Right atrium auricular region (tissue), 2 donors: ENCODE results near the gene LCA5. TPM values are rescaled to one million over a fixed set of nuclear protein-coding genes. Genes with fewer than 3 reads are reported as not detected.

Source experiments
- DNase-seq: peaks from one replicate; pipeline ENCODE4 v3.0.0-alpha.2; 2019; ENCODE audit warnings: low spot score
- H3K27ac ChIP-seq, 2 donors: fragments of 200-600 bp; sonication (generic); 1 replicate in 1 of 2; 2 replicates in 1 of 2; pipeline ENCODE4 v1.5.1; 2016 to 2019
- H3K27me3 ChIP-seq, 2 donors: fragments of 200-600 bp; sonication (generic); one replicate each; pipeline versions ENCODE4 v1.5.1 to v1.6.0; 2017 to 2019
- H3K36me3 ChIP-seq: fragments of 200-600 bp; sonication (generic); one replicate; pipeline ENCODE4 v1.5.1; 2016
- H3K4me1 ChIP-seq, 2 donors: fragments of 200-600 bp; sonication (generic); one replicate each; pipeline versions ENCODE4 v1.5.1 to v1.6.0; 2017 to 2019
- H3K4me3 ChIP-seq, 2 donors: fragments of 200-600 bp; sonication (generic); 1 replicate in 1 of 2; 2 replicates in 1 of 2; pipeline ENCODE4 v1.5.1; 2017 to 2019; ENCODE audit warnings: mild to moderate bottlenecking in 1 of 2, moderate library complexity in 1 of 2
- H3K9me3 ChIP-seq, 2 donors: fragments of 200-600 bp; sonication (generic); one replicate each; pipeline ENCODE4 v1.5.1; 2019
- CTCF ChIP-seq, 2 donors: fragments of 200-600 bp; sonication (generic); IDR thresholded peaks; one replicate each; pipeline ENCODE4 v1.5.1; 2019; ENCODE audit warnings: antibody characterized with exemption in 2 of 2
- total RNA-seq, 2 donors: library from RNA; depleted of rRNA; stranded (reverse); fragments of >200 nt; gene quantifications; one replicate each; pipeline ENCODE4 v1.1.0, GENCODE V29; 2016

LCA5 gene
- total RNA-seq, 2 donors from 2014 or later, result 2.6 to 2.7 TPM

- Histone ChIP-seq H3K9me3 (no peaks in the 10 kb centered on the region), H3K36me3 (no peaks in the 10 kb centered on the region), H3K4me3 (peak overlapping the region in 1 of 2 donors; percentile 28), H3K27ac (peak overlapping the region; percentile 70 to 79), H3K4me1 (peaks cover 0 to 24% of the 10 kb centered on the region in 2 donors), H3K27me3 (no peaks in the 10 kb centered on the region)
- peak in 1 of 2 donors; percentile 64 for TF ChIP-seq CTCF (IDR thresholded peaks at IDR 0.05)
- DNase-seq, result peak; percentile 84
These were observed 7.8 kb upstream of the LCA5 start for GRCh38 chr6:79544939-79545450.

- no peak for TF ChIP-seq CTCF (IDR thresholded peaks at IDR 0.05)
- no peak for DNase-seq
- Histone ChIP-seq H3K27ac (peak overlapping the region; percentile 70 to 79), H3K36me3 (no peaks in the 10 kb centered on the region), H3K4me1 (peaks cover 0 to 24% of the 10 kb centered on the region in 2 donors), H3K4me3 (peak overlapping the region in 1 of 2 donors; percentile 28), H3K27me3 (no peaks in the 10 kb centered on the region), H3K9me3 (no peaks in the 10 kb centered on the region)
These were observed 7.2 kb upstream of the LCA5 start for GRCh38 chr6:79544299-79544927.

GRCh38 chr6:79543886-79544285 is 6.7 kb upstream of the LCA5 start:
- Histone ChIP-seq H3K9me3 (no peaks in the 10 kb centered on the region), H3K4me3 (no peak overlapping the region), H3K4me1 (peaks cover 0 to 24% of the 10 kb centered on the region in 2 donors), H3K27me3 (no peaks in the 10 kb centered on the region), H3K27ac (peak overlapping the region; percentile 70 to 79), H3K36me3 (no peaks in the 10 kb centered on the region)
- no peak for DNase-seq
- no peak for TF ChIP-seq CTCF (IDR thresholded peaks at IDR 0.05)

GRCh38 chr6:79543411-79543810 is 6.2 kb upstream of the LCA5 start:
- peaks cover 0 to 28% of the 10 kb centered on the region in 2 donors for H3K4me1 ChIP-seq
- TF ChIP-seq CTCF (IDR thresholded peaks at IDR 0.05), result no peak
- H3K27ac ChIP-seq, result peak overlapping the region in 1 of 2 donors; percentile 79

GRCh38 chr6:79538106-79538971 is 1.1 kb upstream of the LCA5 start:
- peak overlapping the region; percentile 91 to 93 for H3K27ac ChIP-seq
- no peaks in the 10 kb centered on the region for H3K27me3 ChIP-seq
- no peaks in the 10 kb centered on the region for H3K9me3 ChIP-seq
- no peak for DNase-seq
- H3K4me3 ChIP-seq, result peak overlapping the region; percentile 69 to 81
- H3K4me1 ChIP-seq, result peaks cover 0 to 9% of the 10 kb centered on the region in 2 donors
- no peaks in the 10 kb centered on the region for H3K36me3 ChIP-seq
- no peak for TF ChIP-seq CTCF (IDR thresholded peaks at IDR 0.05)

More at GRCh38 chr6:79543411-79543810, 6.2 kb upstream of the LCA5 start:
- H3K36me3 ChIP-seq, result no peaks in the 10 kb centered on the region
- no peak overlapping the region for H3K4me3 ChIP-seq
- H3K27me3 ChIP-seq, result no peaks in the 10 kb centered on the region
- no peaks in the 10 kb centered on the region for H3K9me3 ChIP-seq
- DNase-seq, result no peak
